Measurements from ENCODE around the gene NFKBIL1.

NFKBIL1 gene

DNA sequence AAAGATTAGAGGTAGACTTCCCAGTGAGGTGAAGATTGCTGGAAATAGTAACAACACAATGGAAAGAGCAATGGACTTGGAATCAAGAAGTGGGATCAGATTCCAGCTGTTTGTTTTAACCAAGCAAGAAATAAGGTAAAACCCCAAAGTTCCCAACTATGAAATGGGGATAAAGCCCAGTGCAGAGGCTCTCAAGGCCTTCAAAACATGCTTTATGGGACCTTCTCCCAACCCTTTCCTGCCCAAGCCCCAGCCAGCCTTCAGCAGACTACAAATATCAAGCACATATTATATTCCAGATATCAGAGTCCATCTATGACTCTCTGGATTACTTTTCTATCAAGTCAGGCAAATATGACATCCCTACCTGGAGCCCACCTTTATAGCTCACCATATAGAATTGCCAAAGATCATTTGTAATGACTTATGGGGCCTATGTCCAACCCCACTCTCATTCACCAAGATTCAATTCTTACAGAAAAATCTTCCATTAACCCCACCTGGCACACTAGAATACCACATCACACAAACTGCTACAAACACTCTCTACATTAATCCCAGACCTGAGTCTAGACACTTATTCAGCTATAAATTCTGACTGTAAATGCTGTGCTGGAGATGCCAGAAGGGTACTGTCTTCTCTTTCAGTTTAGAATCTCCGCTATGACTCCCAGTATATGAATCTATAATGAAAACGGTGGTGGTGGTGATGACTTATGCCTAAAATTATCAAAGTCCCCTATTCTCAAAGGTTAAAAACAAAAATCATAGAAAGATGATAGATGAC is 11.7 kb upstream of the NFKBIL1 start:
- DNase-seq, result no peak

DNA sequence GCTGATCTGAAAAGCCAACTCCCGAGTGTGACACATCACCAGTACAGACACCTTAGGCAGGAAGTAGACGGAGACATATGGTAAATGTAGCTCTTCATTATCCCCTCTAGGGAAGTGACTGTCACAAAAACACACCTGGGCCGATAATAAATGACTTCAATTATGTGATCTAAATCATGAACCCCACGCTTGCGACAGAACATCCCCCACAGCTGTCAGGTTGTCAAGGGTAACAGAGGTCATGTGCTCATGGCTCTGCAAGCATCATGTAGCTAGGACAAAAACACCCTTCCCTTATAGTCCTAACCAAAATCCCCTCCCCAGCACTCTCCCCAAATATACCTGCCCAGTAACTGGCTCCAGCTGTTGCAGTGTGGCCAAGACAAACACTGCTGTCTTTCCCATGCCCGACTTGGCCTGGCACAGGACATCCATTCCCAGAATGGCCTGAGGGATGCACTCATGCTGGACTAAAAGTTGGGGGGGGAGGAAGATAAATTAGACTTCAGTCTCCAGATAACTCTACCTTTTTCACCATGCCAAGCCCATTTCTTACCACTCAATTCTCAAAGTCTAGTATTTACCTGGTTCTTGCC is 8.5 kb upstream of the NFKBIL1 start:
- no peak for DNase-seq

GRCh38 chr6:31540640-31541039 is 6.8 kb upstream of the NFKBIL1 start:
- no peak for DNase-seq

- peak; percentile 72 for DNase-seq
Measured at GRCh38 chr6:31541059-31541657, 6.2 kb upstream of the NFKBIL1 start.

- peak; percentile 98 for DNase-seq
Measured at GRCh38 chr6:31541658-31542521, 5.5 kb upstream of the NFKBIL1 start, which contains the start of gene DDX39B. TSS of gene DDX39B (minus strand) at chr6:31542003. CDS start at chr6:31540532, 1,471 bp downstream.

DNA sequence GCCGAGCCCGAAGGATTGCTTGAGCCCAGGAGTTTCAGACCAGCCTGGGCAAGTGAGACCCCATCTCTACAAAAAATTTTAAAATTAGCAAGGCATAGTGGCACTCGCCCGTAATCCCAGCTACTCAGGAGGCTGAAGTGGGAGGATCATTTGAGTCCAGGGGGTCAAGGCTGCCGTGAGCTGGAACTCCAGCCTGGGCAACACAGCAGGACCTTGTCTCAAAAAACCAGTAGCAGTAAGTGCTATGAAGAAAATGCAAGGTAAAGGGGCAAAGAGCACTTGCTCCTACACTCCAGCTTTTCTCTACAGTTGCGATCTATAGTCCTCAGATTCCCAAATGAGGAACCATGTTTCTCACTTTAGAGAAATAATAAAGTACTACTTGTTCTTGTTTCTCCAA is 3.8 kb upstream of the NFKBIL1 start:
- no peak for DNase-seq

GRCh38 chr6:31544676-31545075 is 2.7 kb upstream of the NFKBIL1 start:
- no peak for DNase-seq

GRCh38 chr6:31545291-31545690 is 2.1 kb upstream of the NFKBIL1 start:
- no peak for DNase-seq

DNA sequence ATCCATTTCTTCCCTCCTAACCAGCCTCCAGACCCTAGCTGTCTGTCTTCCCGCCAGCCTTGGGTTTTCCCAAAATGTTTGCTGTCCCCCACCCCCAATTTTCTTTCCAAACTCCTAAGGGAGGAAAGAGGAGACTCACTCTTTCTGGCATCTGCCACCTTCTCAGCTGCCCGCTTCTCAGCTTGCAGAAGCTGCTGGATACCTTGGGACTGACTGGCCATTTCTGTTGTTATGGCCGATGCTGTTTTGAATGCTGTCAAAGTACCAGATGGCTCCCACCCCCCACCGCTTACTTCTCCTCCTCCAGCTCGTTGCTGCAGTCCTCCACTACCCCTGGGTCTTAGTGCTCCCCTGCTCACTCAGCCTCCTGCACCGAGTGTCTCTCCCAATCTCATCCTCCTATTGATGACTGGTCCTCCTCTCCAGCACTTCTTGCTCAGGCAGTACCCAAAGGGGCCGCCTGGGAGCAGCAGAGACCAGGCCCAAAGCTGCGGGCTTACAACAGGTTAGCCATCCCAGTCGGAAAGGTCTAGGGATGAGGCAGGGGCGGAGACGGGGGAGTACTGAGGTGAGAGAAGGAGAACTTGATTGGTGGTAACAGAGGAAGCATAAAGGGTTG is 960 bp upstream of the NFKBIL1 start, which contains the start of gene ATP6V1G2:
Gene ATP6V1G2, minus strand, starts transcription at position 270 of the 619 bp plus-strand sequence. Its CDS starts 49 bp downstream, at position 221.
- peak; percentile 98 for DNase-seq

DNA sequence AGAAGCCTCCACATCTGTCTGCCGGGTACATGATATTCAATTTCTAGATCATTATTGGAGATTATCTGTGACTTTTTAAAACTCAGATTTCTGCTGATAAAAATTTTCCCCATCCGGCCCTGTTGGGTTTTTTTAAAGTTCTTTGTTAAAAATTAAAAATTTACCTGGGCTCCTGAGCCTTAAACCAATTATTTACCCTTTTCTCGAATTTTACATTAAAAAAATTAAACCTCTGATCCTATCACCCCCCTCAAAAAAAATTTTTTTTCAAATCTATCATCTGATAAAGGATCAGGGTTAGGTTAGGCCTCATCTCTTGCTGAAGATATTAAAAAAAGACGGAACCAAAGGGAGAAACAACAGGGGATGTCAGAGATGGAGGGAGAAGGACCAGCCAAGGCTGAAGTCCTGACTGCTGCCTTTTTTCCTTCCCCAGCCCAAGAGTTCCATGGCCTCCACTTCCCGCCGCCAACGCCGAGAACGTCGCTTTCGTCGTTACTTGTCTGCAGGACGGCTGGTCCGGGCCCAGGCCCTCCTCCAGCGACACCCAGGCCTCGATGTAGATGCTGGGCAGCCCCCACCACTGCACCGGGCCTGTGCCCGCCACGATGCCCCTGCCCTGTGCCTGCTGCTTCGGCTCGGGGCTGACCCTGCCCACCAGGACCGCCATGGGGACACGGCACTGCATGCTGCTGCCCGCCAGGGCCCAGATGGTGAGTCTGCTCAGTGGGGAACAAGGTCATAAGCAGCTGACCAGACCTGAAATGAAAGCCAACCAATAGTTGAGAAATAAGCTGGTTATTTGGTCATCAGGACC is 527 bp downstream of the NFKBIL1 start:
- no peak for DNase-seq

- no peak for DNase-seq
Measured at GRCh38 chr6:31548544-31548873, 1.1 kb downstream of the NFKBIL1 start.

- peak; percentile 13 for DNase-seq
Measured at GRCh38 chr6:31551371-31551770, 4.0 kb downstream of the NFKBIL1 start.

- DNase-seq, result no peak
Measured at GRCh38 chr6:31556307-31556706, 8.9 kb downstream of the NFKBIL1 start.

DNA sequence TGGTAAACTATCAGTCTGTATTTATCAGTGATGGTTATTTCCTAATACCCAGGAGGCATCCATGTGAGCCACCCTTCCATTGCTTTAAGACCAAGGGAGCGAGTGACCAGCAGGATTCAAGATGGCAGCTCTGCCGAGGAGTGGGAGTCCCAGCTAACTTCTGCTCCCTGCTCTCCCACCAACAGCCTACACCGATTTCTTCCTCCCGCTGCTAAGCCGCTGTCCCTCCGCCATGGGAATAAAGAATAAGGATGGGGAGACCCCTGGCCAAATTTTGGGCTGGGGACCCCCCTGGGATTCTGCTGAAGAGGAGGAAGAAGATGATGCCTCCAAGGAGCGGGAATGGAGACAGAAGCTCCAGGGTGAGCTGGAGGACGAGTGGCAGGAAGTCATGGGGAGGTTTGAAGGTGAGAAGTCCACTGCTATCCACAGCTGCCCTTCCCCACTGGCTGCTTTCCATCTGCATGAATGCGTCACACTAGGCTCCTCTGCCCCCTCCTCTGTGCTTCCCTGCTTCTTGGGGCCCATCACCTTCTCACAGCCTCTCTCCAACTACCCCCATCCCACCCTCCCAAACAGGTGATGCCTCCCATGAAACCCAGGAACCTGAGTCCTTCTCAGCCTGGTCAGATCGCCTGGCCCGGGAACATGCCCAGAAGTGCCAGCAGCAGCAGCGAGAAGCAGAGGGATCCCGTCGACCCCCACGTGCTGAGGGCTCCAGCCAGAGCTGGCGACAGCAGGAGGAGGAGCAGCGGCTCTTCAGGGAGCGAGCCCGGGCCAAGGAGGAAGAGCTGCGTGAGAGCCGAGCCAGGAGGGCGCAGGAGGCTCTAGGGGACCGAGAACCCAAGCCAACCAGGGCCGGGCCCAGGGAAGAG is 10.3 kb downstream of the NFKBIL1 start:
- DNase-seq, result no peak

GRCh38 chr6:31558318-31558625 is 10.9 kb downstream of the NFKBIL1 start:
- no peak for DNase-seq

GRCh38 chr6:31558631-31559500 is 11.5 kb downstream of the NFKBIL1 start:
- DNase-seq, result no peak

- DNase-seq, result no peak
Measured at GRCh38 chr6:31559606-31559957, 12.2 kb downstream of the NFKBIL1 start.

GRCh38 chr6:31559958-31560696 is 12.7 kb downstream of the NFKBIL1 start:
- DNase-seq, result no peak

DNA sequence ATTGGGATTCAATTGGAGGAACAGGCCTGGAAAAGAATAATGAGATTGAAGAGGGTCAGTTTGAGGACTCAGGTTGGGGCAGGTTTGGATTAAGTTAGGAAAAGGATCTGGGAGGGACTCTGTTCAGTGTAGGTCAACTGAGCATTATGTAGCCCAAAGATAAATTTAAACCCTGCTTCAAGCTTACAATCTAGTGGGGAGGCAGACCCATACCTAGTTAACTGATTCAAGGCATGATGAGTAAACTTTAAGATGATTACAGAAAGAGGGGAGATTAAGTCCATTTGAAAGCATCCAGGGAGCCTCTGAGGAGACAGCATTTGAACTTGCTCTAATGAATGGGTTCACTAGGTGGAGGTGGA is 13.3 kb downstream of the NFKBIL1 start:
- DNase-seq, result no peak
